DOHH2 (cell line): ENCODE data around the gene CATSPER1.

Experiments
- EZH2phosphoT487 ChIP-seq: fragments of 200-600 bp; sonication (generic); IDR thresholded peaks from 2 replicates; pipeline ENCODE4 v1.6.1; 2017; ENCODE audit warnings: borderline replicate concordance, mild to moderate bottlenecking, antibody characterized with exemption, low read length, moderate library complexity, mixed read lengths
- TF ChIP-seq, protein P1 (sequence below): fragments of 200-600 bp; sonication (generic); IDR thresholded peaks from one replicate; pipeline ENCODE4 v1.5.1; 2014; ENCODE audit warnings: antibody characterized with exemption, mild to moderate bottlenecking, low read depth, low read length; ENCODE audit not compliant: poor library complexity, severe bottlenecking

DNA sequence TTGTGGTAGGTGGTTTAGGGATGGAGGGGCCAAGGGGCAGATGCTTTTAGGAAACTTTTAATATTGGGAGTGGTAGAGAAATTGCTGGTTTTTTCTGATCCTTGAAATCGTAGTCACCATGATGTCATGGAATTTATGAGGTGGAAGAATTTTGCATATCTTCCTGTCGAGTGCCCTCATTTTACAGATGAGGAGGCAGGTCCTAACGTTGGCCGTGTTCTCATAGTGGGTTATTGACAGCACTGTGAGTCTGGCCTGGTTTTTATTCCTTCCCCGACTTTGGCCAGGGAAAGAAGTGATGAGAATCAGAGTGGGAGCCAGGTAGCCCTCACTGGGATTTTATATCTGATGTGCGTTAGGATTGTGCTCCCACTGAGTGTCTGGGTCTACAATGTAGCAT, 35.0 kb upstream of the CATSPER1 start:
- TF ChIP-seq, protein P1, sequence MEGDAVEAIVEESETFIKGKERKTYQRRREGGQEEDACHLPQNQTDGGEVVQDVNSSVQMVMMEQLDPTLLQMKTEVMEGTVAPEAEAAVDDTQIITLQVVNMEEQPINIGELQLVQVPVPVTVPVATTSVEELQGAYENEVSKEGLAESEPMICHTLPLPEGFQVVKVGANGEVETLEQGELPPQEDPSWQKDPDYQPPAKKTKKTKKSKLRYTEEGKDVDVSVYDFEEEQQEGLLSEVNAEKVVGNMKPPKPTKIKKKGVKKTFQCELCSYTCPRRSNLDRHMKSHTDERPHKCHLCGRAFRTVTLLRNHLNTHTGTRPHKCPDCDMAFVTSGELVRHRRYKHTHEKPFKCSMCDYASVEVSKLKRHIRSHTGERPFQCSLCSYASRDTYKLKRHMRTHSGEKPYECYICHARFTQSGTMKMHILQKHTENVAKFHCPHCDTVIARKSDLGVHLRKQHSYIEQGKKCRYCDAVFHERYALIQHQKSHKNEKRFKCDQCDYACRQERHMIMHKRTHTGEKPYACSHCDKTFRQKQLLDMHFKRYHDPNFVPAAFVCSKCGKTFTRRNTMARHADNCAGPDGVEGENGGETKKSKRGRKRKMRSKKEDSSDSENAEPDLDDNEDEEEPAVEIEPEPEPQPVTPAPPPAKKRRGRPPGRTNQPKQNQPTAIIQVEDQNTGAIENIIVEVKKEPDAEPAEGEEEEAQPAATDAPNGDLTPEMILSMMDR, result no peak
- no peak for TF ChIP-seq EZH2phosphoT487
